Sciatic nerve (tissue), 2 donors: ENCODE measurements around the gene MAMLD1. TPM values are rescaled to one million over a fixed set of nuclear protein-coding genes. Genes with fewer than 3 reads are reported as not detected.

Source experiments
- ATAC-seq: fragments of 200-7000 bp; cut with Tn5 transposase; one replicate; pipeline ENCODE4 v1.9.1; 2020; ENCODE audit warnings: mild to moderate bottlenecking, moderate library complexity
- DNase-seq: peaks from one replicate; pipeline ENCODE4 v3.0.0-alpha.2; 2020; ENCODE audit warnings: low spot score
- intact Hi-C: fragments of 100-400 bp; cut with DNase I; formaldehyde crosslinking; loops from one replicate; pipeline ENCODE4 v1.14.2; 2022
- total RNA-seq: library from RNA; stranded (reverse); fragmentation: NEBNext Ultra II Directional; extraction: Animal tissue kit (Norgen Biotek cat#: 25700); gene quantifications from one replicate; pipeline ENCODE4 v1.2.1, GENCODE V29; 2021
- donor health status: DM: no; HTN: no; CAD: no.
- donor health status: DM: no; HTN: no; CAD: no.

MAMLD1 gene
- total RNA-seq, 1 donor from 2014 or later = 15.3 TPM

DNA sequence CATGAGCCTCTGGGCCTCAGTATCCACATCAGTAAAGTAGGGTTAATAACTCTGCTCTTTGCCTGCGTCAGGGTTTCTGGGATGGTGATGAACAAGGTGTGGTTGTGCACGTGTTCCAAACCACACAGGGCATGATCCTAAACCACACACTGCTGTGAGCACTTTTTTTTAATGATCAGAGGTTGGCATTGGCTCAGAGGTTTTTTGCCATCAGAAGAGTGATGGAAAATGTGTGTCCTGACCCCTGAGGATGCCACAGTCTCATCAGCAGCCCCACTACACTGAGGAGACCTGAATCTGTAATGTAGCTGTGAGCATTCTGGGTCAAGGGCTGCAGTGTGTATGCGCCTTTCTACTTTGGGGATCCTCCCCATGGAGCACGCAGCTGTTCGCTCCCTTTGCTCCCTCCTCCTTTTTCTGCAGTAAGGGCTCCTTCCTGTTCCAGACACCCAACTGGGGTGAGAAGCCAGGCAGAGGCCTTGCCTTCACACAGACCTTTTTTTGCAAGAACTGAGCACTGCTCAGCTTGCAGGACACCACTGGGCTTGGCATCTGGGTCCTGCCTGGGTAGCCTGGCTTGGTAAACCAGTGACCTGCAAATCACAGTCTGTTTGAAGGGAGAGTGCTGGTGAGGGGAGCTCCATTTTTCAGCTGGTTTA is 87.5 kb downstream of the MAMLD1 start:
- intact Hi-C loops = no loop called here
- ATAC-seq (peak; percentile 85), DNase-seq (no peak)

DNA sequence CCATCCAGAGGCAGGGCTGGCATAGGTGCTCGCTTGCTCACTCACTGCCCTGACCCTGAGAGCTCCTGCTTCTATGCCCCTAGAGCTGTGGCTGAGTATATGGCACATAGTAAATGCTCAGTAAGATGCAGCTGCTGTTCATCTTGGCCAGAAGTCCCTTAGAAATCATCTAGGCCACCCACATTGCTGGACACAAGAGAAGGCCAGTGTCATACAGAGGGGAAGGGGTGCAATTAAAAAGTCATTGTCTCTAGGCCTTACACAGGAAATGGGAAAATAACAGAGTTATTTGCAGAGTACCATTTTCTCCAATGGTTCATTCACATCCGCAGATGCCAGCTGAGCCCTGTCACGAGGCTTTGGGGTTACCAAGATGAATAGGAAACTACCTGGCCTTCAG is 88.8 kb downstream of the MAMLD1 start:
- intact Hi-C loops = no loop called here
- ATAC-seq = no peak
- DNase-seq = no peak

- intact Hi-C loops = no loop called here
- ATAC-seq (no peak), DNase-seq (no peak)
These were observed 91.0 kb downstream of the MAMLD1 start for GRCh38 chrX:150454083-150454482.

DNA sequence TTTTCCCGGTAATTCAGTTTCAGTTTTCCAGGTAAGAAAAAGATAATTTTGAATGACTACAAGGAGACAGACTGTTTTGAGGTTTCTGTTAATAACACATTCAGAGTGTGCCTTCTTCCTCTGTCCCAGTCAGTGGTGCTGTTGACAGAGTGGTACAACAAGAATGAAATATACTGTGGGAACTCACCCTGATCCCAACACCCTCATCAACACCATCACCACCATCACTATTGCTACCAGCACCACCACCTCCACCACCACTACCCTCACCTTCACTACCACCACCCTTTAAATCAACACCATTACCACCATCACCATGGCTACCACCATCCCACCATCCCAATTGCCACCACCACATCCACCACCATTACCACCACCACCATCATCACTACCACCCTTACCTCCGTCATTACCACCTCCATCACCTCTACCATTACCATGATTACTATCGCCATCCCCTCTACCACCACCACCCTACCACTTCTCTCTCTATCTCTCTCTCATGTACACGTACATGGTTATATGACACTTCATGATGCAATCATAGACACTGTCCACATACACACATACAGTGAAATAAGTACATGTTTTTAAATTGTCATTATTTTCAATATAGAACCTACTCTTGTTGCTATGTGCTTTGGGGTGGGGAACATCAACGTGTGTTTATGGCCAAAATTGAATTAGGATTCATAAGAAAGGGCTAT is 91.5 kb downstream of the MAMLD1 start:
- ATAC-seq (no peak), DNase-seq (no peak)
- intact Hi-C loops = no loop called here

DNA sequence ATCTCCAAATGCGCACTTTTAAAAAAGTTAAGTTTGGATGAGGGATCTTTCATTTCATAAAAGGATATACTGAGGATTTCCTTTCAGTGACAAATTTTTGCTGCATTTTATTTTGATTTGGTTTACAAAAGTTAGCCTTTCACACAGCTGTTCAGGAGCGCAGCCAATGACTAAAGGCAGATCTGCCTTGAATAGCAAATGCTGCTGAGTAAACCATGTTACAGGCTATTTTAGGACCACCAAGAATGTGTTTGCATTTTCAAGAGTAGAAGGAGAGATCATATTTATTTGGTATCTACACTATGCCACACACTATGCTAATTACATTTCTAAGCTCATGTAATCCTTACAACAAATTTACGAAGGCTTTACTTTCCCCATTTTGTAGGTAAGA is 92.1 kb downstream of the MAMLD1 start:
- ATAC-seq = no peak
- intact Hi-C loops = no loop called here
- no peak for DNase-seq

DNA sequence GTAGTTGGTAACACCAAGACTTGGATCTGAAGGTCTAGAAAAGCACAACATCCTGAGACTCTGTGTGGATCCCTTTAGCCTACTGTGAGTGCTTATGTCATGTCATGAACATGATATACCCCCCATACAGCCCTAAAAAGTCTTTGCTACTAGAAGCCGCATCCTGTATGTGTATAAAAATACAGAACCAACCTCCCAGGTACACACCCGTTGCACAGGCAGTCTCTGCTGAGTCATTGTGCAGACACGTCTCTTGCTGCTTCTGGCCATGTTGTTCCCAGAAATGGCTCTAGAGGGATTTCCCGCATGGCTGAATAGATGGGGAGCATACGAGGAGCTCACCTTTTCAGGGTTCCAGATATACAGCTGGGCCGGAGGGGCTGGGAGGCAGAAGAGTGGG is 93.3 kb downstream of the MAMLD1 start:
- ATAC-seq (no peak), DNase-seq (no peak)
- intact Hi-C loops = no loop called here

GRCh38 chrX:150456941-150457340 is 93.8 kb downstream of the MAMLD1 start:
- intact Hi-C loops = no loop called here
- ATAC-seq (no peak), DNase-seq (no peak)

DNA sequence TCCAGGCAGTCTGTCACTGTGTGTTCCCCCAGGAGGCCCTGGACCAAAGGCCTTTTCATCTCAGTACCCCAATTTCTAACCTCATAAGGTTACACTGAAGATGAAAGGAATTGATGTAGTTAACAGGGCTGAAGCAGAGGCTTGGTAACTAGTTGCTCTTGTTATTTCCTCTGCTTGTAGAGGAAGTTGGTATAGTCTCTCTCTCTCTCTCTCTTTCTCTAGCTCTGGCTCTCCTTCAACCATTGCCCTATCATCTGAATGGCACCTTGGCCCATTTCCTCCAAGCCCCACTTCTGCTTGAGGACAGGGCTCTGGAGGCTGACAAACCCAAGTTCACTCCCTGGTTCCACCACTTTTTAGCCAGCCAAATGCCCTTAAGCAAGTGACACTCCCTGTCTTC is 96.1 kb downstream of the MAMLD1 start:
- no peak for ATAC-seq

DNA sequence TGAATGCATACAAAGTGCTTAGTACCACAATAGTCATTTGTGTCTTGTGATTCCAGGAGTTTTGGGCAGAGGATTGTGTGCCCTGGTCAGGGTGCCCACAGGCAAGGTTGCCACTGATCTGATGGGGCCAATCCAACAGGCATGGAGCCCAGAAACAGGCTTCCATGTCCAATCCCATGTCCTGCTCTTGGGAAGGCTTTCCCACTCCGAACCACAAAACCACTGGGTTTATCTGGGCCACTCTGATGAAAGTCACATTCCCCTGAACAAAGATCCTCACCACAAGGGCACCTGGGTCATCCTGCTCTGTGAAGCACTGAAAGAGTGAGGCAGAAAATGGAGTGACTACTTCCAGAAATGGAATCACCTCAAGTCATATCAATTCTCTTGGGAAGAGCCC is 96.9 kb downstream of the MAMLD1 start:
- no peak for DNase-seq
- no peak for ATAC-seq
- intact Hi-C loops = no loop called here

More for the DNA sequence above, 96.1 kb downstream of the MAMLD1 start:
- intact Hi-C loops = no loop called here
- DNase-seq = no peak

DNA sequence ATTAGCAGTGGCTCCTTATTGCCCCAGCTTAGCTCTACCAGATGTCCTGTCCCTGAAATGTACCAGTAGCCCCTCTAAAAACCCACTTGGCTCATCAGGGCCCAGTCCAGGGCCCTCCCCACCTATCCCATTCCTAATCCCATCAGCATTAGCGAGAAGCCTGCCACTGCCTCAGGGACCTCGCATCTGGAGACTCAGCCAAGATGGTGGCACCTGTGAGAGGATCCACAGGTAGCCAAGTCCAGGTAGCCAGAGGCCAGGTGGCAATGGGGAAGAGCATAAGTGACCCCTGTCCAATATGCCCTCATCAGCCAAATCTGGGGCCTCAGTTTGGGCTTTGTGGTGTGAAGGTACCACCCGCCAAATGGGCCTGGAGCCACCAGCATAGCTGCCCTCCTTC is 97.7 kb downstream of the MAMLD1 start:
- ATAC-seq (no peak), DNase-seq (no peak)
- intact Hi-C loops = no loop called here

- intact Hi-C loops = no loop called here
- ATAC-seq (no peak), DNase-seq (no peak)
These were observed 100.4 kb downstream of the MAMLD1 start for GRCh38 chrX:150463566-150463965.

- no peak for DNase-seq
- no peak for ATAC-seq
- intact Hi-C loops = no loop called here
These were observed 100.9 kb downstream of the MAMLD1 start for GRCh38 chrX:150464001-150464400.

DNA sequence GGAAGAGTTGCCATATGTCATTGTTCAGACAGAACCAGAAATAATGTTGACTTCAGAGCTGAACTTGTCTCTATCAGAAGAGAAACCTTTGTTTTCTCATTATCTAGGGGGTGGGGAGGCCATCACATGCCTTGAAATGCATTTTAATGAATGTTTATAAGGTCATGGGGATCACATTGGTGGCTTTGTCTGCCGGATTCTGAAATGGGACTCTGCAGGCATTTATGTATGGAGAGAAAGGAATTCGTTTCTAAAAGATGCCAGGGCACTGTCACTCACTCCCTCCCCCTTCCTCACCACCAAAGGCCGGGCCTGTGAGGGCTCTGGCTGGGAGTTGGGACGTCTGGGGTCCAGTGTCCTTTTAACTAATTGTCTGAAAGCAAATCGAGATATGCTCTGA is 102.2 kb downstream of the MAMLD1 start:
- ATAC-seq (no peak), DNase-seq (no peak)
- intact Hi-C loops = no loop called here

- DNase-seq (no peak), ATAC-seq (peak; percentile 31)
- intact Hi-C loops = no loop called here
These were observed 103.0 kb downstream of the MAMLD1 start for GRCh38 chrX:150465881-150466775.

DNA sequence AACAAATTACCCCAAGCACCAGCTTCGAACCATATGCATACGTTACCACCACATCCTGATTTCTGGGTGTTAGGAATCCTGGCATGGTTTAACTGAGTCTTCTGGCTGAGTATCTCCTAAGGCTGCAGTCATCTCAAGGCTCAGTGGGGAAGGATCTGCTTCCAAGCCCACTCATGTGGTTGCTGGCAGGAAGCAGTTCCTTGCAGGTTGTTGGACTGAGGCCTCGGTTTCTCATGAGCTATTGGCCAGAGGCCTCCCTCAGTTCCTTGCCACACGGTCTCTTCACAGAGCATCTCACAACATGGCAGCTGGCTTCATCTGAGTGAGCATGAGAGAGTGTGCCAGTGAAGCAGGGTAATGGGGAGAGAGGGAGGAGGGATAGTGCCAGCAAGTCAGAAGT is 109.2 kb downstream of the MAMLD1 start:
- no peak for DNase-seq
- ATAC-seq = no peak
- intact Hi-C loops = no loop called here

DNA sequence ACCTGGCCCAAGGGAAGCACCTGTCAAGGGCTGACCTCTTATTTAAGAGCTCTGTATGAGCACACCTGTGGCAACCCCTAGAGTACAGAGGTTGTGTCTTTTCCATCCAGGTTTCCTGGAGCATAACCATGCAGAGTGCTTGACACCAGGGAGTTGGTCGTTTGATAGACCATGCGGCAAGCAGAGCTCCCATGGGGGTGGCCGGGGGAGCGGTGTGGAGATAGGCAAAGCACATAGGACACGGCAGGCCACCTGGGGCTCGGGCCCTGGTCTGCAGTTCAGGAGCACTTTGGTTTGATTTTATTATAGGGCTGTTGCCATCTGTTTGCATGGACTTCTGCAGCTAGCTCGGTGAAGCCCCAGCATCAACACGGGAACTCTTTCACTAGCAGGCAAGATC is 110.3 kb downstream of the MAMLD1 start:
- DNase-seq (no peak), ATAC-seq (no peak)
- intact Hi-C loops = no loop called here

DNA sequence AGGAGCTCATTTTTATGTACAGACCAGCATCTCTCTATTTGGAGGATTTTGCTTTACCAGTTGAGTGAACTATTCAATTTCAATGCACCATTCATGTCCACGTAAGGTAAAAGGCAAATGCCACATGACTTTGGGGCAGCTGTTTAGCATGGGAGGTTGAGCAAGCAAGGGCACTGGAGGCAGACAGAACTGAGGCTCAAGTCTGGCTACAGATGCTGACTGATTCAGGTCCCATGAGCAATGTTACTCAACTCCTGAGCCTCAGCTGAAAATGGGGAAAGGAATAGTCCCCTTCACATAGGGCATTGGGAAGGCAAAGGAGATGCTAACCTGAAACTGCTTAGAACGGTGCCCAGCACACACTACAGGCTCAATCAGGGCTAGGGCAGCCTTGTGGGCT is 112.3 kb downstream of the MAMLD1 start:
- intact Hi-C loops = no loop called here
- ATAC-seq = peak; percentile 49
- no peak for DNase-seq

DNA sequence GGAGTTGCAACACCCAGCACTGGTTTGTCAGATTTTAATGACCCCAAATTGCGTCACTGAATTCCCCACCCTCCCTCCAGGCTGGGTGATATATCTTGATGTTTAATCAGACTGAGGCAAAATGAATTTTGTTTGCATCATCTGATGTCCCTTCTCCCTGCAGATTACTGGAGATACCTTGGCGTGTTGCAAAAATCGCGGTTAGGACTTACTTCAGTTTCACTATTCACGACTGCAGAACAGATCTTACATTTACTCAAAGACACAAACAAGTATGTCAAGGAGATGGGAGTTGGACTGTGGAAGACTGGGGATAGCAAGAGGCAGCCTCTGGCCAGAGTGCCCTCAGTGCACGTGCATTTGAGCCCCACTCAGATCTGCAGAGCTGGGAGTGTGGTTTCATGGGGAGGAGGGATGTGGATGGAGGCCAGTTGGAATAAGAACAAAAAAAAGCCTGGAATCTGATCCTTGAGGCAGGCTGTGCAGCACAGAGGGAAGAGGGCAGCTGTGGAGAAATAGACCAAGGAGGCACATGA is 113.1 kb downstream of the MAMLD1 start:
- DNase-seq (no peak), ATAC-seq (peak; percentile 55)
- intact Hi-C loops = no loop called here

DNA sequence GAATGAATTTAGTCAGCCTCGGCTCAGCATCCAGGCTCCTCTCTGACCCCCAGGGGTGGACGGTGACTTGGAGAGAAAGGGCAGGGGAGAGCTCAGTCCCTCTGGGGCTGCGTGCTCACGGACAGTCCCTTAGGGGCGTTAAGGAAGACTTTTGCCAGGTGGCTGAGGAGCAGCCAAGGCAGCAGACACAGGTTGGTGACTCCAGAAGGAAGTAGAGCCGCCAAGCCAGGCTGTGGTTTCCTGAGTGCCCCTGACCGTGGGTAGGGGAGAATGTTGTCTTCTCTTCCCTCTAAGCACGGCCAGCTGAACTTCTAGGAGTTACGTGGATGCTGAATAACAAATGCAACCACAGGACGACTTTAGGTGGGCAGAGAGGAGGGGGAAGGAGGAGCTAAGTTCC is 114.3 kb downstream of the MAMLD1 start:
- intact Hi-C loops = no loop called here
- DNase-seq (no peak), ATAC-seq (no peak)
